Measurements from ENCODE around the gene ASH1L.
"Not testable (repeated sequence)": the region's sequence is repeated elsewhere in the genome, so short reads cannot be mapped to it uniquely, and the experiment has no call there.

ASH1L gene, protein sequence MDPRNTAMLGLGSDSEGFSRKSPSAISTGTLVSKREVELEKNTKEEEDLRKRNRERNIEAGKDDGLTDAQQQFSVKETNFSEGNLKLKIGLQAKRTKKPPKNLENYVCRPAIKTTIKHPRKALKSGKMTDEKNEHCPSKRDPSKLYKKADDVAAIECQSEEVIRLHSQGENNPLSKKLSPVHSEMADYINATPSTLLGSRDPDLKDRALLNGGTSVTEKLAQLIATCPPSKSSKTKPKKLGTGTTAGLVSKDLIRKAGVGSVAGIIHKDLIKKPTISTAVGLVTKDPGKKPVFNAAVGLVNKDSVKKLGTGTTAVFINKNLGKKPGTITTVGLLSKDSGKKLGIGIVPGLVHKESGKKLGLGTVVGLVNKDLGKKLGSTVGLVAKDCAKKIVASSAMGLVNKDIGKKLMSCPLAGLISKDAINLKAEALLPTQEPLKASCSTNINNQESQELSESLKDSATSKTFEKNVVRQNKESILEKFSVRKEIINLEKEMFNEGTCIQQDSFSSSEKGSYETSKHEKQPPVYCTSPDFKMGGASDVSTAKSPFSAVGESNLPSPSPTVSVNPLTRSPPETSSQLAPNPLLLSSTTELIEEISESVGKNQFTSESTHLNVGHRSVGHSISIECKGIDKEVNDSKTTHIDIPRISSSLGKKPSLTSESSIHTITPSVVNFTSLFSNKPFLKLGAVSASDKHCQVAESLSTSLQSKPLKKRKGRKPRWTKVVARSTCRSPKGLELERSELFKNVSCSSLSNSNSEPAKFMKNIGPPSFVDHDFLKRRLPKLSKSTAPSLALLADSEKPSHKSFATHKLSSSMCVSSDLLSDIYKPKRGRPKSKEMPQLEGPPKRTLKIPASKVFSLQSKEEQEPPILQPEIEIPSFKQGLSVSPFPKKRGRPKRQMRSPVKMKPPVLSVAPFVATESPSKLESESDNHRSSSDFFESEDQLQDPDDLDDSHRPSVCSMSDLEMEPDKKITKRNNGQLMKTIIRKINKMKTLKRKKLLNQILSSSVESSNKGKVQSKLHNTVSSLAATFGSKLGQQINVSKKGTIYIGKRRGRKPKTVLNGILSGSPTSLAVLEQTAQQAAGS (N-terminal part only)

DNA sequence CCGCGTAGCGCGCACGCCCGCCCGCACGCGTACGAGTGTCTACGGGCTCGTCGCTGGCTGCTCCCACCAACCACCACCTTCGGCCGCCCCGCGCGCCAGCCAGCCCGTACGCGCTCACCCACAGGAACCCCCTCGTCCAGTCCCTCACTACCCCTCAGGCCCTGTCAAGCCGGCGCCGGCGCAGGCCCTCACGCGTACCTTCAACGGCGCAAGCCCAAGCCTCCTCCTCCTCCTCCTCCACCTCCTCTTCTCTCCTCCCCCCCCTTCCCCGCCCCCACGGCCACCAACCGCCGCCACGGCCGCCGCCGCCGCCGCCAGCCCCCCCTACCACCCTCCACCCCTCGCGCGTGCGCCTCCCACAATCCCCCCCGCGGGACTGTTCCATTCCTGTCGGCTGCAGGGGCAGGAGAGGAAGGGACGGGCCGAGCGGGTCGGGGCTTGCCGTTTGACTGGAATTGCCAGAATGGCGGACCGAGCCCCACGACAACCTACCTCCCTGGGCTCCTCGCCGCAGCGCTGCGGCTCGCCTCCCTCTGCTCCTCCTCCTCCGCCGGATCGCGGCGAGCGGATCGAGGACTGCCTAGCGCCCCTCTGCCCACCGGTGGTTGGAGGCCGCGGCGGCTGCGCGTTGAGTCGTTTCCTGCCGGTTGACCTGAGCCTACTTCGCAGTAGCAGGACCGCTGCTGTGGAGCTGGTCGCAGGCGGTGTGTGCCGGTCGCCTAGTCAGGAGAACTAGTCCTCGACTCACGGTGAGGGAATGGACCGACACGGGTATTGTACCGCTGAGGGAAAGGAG lies at the start of gene ASH1L:
Gene ASH1L (minus strand): TSS at position 223 of the 796 bp plus-strand sequence. CDS start 41,284 bp downstream, outside the sequence.
- DNase-seq = peak; percentile 92 to 96 (median 93)

DNA sequence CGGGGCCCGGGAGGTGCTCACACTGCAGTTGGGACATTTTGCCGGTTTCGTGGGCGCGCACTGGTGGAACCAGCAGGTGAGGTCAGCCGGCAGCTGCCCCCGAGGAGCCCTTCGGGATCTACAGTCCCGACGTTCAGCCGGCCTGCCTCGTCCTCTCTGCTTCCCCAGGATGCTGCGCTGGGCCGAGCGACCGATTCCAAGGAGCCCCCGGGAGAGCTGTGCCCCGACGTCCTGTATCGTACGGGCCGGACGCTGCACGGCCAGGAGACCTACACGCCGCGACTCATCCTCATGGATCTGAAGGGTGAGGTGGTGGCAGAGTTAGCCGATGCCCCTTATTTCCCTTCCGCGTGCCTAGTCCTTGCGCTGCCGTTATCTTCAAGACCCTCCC lies 47.6 kb upstream of the ASH1L start:
- DNase-seq = not testable (repeated sequence)

DNA sequence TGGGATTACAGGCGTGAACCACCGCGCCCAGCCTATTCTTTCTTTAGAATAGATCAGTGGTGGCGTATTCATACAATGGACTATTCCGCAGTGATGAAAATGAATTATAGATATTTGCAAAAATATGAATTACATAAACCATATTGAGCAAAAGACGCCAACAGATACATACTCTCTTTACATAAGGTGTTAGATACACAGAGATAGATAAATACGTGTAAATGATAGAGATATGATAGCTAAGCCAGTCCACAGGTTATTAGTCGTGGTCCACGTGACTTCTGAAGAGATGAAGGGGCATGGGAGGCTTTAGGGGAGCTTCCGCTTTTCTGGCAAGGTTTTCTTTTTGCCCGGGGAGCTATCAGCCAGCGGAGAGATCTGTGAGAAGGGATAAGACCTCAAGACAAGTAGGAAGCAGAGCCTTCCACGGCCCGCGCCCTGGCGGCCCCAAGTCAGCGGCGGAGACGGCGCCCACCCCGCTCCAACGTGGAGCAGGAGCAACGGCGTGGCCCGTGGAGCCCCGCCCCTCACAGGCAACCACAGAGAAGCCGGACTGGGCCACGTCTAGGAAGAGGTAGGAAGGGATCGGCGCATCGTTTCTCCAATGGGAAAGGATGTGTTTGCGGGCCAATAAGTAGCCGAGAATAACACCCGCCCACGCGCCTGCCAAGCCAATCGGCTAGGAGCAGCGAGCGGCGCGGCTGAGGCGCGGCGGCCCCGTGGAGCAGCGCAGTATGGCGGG lies 47.1 kb upstream of the ASH1L start, which contains the start of gene MSTO1:
Gene MSTO1 (plus strand): TSS at position 704 of the 742 bp plus-strand sequence. CDS start 31 bp downstream, at position 735.
- DNase-seq = peak; percentile 99

DNA sequence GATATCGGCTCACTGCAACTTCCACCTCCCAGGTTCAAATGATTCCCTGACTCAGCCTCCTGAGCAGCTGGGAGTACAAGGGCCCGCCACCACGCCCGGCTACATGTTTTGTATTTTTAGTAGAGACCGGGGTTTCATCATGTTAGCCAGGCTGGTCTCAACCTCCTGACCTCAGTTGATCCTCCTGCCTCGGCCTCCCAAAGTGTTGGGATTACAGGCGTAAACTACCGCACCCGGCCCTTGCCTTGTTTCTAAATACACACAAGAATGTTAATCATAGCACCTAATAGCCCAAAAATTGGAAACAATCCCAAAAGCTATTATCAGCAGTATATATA lies 46.3 kb upstream of the ASH1L start:
- no peak for DNase-seq

DNA sequence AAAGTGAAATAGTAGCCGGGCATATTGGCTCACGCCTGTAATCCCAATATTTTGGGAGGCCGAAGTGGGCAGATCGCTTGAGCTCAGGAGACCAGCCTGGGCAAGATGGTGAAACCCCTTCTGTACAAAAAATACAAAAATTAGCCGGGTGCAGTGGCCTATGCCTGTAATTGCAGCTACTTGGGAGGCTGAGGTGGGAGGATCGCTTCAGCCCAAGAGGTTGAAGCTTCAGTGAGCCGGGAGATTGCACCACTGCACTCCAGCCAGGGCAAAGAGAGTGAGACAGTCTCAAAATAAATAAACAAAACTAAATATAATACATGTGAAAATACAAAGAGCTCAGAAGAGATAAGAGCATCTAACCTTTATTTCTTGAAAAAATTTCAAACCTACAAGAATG lies 45.1 kb upstream of the ASH1L start:
- no peak for DNase-seq

DNA sequence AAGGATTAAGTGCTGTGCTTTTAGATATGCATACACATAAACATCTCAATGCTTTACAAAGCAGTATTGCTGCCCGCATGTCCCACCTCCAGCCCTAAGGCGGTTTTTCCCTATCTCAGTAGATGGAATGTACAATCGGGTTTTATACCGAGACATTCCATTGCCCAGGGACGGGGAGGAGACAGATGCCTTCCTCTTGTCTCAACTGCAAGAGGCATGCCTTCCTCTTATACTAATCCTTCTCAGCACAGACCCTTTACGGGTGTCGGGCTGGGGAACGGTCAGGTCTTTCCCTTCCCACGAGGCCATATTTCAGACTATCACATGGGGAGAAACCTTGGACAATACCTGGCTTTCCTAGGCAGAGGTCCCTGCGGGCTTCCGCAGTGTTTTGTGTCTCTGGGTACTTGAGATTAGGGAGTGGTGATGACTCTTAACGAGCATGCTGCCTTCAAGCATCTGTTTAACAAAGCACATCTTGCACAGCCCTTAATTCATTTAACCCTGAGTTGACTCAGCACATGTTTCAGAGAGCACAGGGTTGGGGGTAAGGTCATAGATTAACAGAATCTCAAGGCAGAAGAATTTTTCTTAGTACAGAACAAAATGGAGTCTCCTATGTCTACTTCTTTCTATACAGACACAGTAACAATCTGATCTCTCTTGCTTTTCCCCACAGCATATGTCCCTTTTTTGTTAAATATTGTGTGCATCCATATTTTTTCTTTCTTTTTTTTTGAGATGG lies 37.4 kb upstream of the ASH1L start:
- not testable (repeated sequence) for DNase-seq

DNA sequence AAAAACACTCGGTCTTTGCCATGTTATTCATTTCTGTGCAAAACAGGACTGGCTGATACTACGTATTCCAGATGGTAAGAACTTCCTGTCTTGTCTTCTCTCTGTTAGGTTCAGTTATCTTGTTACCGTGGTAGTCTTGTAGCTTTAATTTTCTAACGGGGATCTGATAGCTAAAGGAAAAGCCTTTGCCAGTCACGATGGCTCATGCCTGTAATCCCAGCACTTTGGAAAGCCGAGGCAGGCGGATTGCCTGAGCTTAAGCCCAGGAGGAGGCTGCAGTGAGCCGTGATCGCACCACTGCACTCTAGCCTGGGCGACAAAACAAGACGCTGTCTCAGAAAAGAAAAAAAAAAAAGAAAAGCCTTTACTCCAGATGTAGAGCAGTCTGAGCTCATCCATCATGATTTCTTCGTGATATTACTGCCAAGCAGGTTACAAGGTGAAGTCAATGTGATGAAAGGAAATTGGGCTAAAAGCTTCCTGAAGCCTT lies 36.3 kb upstream of the ASH1L start:
- no peak for DNase-seq

DNA sequence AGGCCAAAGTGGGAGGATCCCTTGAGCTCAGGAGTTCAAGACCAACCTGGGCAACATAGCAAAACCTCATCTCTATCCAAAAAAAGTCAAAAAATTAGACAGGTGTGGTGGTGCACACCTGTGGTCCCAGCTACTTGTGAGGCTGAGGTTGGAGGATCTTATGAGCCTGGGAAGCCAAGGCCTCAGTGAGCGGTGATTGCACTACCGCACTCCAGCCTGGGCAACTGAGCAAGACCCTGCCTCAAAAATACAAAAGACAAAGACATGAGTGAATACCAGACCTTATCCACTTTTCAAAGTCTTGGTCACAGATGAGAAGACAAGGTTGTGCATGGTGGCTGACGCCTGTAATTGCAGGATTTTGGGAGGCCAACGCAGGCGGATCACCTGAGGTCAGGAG lies 34.3 kb upstream of the ASH1L start:
- no peak for DNase-seq

DNA sequence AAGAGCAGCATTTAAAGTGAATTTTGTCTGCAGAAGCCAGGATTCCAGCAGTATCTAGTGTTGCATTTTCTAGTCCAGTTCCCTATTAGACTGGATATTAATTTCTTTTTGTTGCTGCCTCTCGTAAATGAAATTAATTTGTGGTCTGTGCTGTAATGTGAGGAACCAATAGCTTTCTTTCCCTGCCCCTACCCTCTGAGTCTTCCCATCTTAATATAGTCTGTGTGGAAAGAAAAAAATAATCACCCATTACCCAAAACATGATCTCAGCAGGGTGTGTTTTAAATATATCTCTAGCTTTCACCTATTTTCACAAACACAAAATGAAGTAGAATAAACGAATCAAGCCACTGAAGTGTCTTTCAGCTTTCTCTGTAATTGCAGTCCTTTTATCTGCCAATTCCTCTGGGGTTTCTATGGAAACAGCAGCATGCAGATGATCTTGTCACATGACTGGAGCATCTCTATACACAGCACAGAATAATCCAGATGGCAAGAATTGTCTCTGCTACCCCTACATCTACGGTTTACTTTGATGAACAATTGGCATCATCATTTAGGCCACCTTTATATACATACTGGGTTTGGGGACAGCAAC lies 33.4 kb upstream of the ASH1L start:
- not testable (repeated sequence) for DNase-seq

DNA sequence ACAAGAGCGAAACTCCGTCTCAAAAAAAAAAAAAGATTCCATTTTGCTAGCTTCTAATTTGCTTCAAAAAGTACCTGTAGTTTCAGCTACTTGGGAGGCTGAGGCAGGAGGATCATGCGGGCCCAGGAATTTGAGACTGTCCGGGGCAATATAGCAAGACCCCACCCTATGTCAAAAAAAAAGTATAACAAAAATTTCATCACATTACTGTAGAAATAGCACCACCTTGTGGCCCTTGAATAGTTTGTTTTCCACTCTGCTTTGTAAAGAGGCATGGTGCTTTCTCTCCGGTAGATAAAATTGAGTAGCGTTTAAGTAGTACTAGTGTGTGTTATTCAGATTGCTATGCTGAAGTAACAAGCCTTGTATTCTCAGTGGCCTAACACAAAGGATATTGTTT lies 29.2 kb upstream of the ASH1L start:
- peak; percentile 60 to 86 (median 77) for DNase-seq

DNA sequence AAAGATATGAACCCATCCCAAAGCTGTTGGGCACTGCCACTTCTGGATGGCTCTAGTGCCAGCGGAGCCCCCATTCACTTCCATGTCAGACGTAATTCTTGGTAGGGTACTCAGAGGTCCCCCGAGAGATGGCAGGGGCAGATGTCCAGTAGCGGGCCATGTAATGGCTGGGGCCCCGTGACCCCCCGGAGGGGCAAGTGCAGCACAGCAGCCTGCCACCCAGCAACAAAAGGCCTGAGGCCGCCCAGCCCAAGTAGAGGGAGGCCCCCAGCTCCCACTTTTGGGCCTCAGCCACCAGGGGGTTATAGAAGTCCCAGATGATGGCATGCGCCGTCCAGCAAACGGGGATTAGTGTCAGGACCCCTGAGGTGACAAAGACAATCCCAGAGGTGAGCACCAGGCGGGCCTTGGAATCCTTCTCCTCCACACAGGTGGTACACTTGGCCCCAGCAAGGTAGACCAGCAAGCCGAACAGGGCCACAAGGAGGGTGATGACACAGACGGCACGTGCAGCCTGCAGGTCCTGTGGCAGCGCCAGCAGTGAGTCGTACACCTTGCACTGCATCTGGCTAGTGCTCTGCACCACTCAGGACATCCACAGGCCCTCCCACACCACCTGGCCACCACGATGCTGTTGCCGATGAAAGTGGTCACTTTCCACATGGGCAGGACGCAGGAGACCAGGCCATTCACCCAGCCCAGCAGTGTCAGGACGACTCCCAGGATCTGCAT lies 28.1 kb upstream of the ASH1L start:
- not testable (repeated sequence) for DNase-seq

DNA sequence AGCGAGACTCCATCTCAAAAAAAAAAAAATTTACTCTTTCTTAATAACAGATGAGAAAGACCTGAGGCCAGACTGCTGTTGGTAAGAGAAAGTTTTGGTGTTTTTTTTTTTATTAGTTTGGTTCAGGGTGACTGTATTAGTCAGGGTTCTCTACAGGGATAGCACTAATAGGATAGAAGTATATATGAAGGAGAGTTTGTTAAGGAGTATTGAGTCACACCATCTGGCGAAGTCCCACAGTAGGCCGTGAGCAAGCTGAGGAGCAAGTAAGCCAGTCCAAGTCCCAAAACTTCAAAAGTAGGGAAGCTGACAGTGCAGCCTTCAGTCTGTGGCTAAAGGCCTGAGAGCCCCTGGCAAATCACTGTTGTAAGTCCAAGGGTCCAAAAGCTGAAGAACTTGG lies 26.7 kb upstream of the ASH1L start:
- DNase-seq = not testable (repeated sequence)

DNA sequence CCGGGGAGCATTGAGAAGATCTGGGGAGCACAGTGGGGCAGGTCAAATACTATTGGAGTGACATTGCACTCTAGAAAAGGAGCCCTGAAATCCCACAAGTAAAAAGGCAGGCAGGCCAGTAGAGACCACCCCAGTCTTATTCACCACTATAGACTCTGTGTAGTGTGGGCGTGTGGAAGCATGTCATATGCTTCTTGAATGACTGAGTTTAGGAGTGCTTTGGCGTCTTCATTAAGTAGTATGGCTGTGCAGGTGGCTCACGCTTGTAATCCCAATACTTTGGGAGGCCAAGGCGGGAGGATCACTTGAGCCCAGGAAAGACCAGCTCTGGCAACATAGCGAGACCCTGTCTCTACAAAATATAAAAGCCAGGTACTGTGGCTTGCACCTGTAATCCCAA lies 21.2 kb upstream of the ASH1L start:
- not testable (repeated sequence) for DNase-seq

DNA sequence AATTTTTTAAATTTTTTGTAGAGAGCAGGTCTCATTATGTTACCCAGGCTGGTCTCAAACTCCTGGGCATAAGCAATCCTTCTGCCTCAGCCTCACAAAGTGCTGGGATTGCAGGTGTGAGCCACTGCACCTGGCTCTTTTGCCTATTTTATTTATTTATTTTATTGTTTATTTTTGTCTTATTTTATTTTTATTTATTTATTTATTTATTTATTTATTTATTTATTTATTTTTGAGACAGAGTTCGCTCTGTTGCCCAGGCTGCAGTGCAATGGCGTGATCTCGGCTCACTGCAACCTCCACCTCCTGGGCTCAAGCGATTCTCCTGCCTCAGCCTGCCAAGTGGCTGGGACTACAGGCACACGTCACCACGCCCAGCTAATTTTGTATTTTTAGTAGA lies 13.0 kb upstream of the ASH1L start:
- not testable (repeated sequence) for DNase-seq

DNA sequence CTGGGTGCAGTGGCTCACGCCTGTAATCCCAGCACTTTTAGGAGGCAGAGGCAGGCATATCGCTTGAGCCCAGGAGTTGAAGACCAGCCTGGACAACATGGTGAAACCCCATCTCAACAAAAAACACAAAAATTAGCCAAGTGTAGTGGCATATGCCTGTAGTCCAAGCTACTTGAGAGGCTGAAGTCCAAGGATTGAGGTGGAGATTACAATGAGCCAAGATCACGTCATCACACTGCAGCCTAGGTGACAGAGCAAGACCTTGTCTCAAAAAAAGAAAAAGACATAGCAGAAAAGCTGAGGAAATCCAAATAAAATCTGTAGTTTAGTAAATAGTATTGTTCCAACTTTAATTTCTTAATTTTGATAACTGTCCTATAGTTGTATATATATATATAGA lies 11.5 kb upstream of the ASH1L start:
- no peak for DNase-seq

DNA sequence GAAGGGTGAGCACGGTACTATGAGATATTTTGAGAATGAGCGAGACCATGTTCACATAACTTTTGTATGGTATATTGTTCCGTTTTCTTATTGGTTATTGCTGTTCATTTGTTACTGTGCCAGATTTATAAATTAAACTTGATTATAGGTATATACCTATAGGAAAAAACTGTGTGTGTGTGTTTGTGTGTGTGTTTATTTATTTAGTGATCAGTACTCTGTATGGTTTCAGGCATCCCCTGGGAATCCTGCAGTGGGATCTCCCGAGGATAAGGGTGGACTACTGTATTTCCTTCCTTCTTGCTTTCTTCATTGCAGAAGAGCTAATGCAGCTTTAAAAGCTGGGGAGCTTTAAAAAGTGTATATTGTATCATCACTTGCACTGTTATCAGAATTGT lies 8.0 kb upstream of the ASH1L start:
- no peak for DNase-seq

DNA sequence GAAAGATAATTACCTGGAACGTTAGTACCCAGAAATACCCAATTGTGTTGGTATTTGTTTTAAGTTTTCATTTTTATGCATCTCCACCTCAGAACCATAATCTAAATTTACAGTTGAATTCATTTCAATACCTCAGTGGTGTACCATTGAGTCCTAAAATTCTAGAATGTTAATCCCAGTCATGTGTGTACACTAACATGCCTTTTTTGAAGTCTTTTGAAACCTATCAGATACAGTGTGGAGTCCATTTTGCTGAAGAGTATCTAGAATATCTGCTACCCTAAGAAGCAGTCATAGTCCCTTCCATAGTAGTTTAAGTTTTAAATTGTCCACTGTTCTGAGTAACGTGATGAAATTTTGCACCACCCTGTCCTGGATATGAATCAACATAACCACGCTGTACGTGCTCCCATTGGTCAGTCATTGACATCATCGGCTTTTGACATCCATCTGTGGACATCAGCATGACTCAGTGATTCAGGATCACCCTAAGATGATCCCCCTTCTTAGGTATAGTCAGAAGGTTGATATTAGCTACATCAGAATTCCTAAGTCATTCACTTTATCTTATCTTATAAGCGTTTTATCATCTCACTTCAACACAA lies 7.5 kb upstream of the ASH1L start:
- peak; percentile 45 to 68 (median 56) for DNase-seq

DNA sequence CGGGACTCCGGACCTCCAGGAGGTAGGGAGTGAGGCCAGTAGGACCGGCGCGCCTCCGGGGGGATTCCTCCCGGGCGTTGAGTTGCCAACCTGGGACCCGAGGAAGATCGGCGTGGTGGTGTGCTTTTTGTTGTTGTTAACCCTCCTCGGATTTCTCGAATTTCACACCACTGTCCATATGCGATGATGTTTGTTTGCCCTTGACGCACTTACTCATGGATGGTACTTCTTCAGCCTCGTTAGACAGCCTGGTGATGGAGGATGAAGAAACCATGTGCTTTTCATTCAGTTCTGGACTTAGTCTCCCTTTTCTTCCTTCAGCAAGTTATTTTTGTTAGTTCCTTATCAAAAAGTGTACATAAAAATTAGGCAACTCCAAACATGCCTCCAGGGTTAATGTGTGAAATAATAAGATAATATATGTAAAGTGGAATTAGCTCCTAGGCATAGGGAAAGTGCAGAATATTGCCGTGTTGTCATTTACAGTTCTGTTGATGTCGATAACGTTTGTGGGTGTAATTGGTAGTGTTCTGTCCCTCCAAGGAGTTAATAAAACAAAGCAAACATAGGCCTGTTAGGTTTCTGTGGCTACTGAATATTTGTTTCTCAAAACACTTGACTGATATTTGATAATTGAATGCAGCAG lies 897 bp upstream of the ASH1L start:
- DNase-seq = peak in 2 of 3 donors; percentile 26 to 40

Measured in suppressor macrophage treated with lipopolysaccharide for 1 hour (primary cell).